HG03108 (cell line): ENCODE measurements around the gene CHAMP1.
"Not testable (repeated sequence)": the region's sequence is repeated elsewhere in the genome, so short reads cannot be mapped to it uniquely, and the experiment has no call there.

Experiments used
- ATAC-seq: cut with Tn5 transposase; IDR thresholded peaks from one replicate; pipeline ENCODE4 v1.9.1; 2021; ENCODE audit warnings: moderate library complexity; ENCODE audit not compliant: unreplicated experiment

Gene CHAMP1

DNA sequence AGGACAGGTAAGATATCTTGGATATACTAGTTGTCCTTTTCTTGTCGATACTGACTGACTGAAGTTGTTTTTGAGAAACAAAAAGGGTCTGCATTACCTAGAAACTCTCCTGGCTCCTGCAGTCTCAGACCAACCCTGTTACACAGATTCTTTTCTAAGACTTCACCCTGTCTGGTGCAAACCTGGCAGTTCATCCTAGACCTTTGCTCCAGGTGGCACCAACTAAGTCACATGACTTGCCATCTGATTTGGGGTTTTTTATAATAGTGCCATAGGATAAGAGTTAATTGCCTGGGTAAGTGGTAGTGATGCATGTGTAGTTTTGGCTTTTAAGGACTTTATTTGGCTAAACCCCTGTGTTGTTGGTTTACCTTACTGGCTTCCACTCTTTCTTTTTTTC, 14.3 kb downstream of the CHAMP1 start:
- no peak for ATAC-seq

GRCh38 chr13:114330086-114330485, 15.8 kb downstream of the CHAMP1 start:
- no peak for ATAC-seq

GRCh38 chr13:114333881-114334280, 19.6 kb downstream of the CHAMP1 start:
- ATAC-seq: not testable (repeated sequence)

DNA sequence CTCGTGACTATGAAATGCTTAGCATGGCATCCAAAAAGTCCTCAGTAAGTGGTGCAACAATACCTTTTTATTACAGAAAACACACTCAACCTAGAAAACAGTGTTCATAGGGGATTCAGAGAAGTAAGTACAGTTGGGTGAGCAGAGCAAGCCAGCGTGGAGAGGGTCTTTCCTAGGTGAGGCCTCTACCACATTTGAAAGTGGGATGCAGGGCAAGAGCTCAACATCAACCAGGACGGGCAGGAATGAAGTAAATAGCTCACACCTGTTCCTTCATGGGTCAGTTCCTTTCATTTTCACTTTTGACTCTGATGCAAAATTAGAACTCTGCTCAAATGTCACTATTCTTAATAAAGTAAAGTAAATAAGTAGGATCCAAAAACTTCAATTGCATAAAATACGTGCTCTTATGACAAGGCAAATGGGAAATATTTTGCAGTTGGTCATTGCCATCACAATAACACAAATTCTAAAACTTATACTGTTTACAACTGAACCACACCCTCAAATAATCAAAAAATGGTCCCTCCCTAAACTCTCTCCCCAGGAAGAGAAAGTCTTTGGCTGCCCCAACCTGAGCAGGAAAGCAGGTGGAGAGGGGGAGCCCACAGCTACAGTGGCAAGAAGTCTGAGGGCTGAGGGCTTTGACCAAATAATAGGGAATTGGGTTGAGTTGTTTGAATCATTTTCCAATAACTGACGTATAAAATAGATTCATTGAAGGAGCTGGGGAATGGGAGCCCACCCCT, 20.2 kb downstream of the CHAMP1 start:
- no peak for ATAC-seq

GRCh38 chr13:114336457-114336856, 22.2 kb downstream of the CHAMP1 start:
- ATAC-seq: not testable (repeated sequence)

- ATAC-seq: no peak
Measured at GRCh38 chr13:114338959-114339358, 24.7 kb downstream of the CHAMP1 start.

DNA sequence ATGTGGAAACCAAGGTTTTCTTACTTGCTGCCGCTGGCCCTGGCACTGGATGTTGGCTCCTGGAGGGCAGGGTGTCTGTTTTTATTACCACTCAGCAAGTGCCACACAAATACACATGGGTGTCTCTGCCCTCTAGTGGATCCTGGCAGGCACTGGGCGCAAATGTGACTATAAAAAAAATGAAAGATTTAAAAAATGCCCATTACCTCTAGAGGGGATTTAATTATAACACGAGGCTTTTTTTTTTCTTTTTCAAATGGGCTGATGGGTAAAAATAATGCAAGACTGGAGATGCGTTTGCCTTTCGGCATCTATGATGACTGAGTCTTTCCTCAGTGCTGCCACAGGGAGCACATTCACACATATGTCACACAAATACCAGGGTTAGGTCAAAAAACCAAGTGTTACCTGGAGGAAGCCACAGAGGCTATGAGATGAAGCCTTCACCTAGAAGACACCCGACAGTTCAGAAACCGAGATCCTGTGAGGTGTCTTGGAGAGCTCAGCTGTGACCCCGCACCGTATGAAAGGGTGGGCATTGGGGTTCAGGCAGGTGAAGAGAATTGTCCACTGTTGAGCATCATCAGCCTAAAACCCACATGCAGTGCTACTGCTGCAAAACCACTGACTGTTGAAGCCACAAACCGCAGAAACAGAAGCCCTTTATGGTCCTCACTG, 25.7 kb downstream of the CHAMP1 start:
- no peak for ATAC-seq

DNA sequence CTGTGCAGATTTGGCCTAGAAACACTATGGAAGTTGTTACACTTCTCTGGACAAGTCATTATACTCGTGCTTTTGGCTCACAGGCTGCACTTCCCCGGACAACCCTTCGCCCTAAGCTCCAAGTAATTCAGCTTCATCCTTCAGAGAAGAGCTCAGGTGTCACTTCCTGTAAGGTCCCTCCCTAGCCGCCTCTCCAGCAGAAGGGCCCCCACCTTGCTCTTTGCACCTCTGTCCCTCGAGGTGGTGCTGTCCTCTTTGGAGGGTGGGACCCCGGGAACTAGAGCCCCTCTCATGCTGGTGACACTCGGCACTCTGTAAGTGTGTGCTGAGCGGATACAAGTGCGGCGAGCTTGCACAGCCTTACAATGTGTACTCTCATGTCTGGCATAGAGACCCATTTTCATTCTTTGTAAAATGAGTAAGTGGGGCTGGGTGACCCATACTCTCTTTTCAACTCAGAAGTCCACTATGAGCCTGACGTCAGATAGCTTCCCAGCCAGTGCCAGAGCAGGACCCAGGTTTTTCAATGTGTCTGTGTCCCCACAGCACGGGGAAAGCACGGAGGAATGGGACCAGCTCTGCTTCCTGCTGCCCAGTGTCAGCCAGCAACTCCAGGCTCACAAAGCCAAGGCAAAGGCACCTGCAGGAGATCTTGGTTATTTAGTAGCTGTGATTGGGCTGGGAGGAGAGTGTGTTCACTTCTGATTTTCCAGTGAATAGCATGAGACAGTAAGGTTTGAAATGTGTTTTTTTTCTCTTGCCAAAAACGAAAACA, 26.9 kb downstream of the CHAMP1 start:
- no peak for ATAC-seq

- ATAC-seq: not testable (repeated sequence)
Measured at GRCh38 chr13:114347256-114347655, 33.0 kb downstream of the CHAMP1 start.

- ATAC-seq: not testable (repeated sequence)
Measured at GRCh38 chr13:114352763-114353162, 38.5 kb downstream of the CHAMP1 start.

DNA sequence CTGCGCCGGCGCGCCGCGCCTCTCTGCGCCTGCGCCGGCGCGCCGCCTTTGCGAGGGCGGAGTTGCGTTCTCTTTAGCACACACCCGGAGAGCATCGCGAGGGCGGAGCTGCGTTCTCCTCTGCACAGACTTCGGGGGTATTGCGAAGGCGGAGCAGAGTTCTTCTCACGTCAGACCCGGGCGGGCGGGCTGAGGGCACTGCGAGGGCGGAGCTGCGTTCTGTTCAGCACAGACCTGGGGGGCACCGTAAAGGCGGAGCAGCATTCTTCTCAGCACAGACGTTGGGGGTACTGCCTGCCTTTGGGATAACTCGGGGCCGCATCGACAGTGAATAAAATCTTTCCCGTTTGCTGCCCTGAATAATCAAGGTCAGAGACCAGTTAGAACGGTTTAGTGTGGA, 39.1 kb downstream of the CHAMP1 start:
- ATAC-seq: not testable (repeated sequence)
